Panc1 (cell line): Measurements from ENCODE around the gene DUSP8.

Experiments used
- TF ChIP-seq, protein P1 (sequence below): fragments of 450-650 bp; IDR thresholded peaks from 2 replicates; pipeline ENCODE4 v1.5.1; 2017; ENCODE audit warnings: mild to moderate bottlenecking
- TF ChIP-seq, protein P2 (sequence below), 2 experiments: IDR thresholded peaks; 2 replicates each; pipeline ENCODE4 v1.6.1; 2011 to 2012; ENCODE audit warnings: low read depth in 2 of 2, control low read depth in 1 of 2, low read length in 1 of 2, mild to moderate bottlenecking in 1 of 2, moderate library complexity in 1 of 2; ENCODE audit not compliant: insufficient read depth in 1 of 2

DNA sequence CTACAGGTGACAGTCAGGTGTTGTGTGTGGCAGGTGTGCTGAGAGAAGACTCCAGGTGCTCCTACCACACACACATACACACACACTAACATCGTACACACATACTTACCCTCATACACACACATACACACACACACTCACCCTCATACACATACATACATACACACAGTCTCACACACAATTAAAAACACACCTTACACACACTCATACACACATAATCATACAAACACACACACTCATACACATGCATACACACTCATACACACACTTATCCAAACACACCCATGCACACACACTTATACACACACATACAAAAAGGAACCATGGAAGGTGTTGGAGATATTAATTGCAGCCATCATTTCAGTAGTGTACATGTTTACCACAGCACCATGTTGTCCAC is 31.6 kb upstream of the DUSP8 start:
- TF ChIP-seq, protein P1, sequence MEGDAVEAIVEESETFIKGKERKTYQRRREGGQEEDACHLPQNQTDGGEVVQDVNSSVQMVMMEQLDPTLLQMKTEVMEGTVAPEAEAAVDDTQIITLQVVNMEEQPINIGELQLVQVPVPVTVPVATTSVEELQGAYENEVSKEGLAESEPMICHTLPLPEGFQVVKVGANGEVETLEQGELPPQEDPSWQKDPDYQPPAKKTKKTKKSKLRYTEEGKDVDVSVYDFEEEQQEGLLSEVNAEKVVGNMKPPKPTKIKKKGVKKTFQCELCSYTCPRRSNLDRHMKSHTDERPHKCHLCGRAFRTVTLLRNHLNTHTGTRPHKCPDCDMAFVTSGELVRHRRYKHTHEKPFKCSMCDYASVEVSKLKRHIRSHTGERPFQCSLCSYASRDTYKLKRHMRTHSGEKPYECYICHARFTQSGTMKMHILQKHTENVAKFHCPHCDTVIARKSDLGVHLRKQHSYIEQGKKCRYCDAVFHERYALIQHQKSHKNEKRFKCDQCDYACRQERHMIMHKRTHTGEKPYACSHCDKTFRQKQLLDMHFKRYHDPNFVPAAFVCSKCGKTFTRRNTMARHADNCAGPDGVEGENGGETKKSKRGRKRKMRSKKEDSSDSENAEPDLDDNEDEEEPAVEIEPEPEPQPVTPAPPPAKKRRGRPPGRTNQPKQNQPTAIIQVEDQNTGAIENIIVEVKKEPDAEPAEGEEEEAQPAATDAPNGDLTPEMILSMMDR, result no peak
- TF ChIP-seq, protein P2, sequence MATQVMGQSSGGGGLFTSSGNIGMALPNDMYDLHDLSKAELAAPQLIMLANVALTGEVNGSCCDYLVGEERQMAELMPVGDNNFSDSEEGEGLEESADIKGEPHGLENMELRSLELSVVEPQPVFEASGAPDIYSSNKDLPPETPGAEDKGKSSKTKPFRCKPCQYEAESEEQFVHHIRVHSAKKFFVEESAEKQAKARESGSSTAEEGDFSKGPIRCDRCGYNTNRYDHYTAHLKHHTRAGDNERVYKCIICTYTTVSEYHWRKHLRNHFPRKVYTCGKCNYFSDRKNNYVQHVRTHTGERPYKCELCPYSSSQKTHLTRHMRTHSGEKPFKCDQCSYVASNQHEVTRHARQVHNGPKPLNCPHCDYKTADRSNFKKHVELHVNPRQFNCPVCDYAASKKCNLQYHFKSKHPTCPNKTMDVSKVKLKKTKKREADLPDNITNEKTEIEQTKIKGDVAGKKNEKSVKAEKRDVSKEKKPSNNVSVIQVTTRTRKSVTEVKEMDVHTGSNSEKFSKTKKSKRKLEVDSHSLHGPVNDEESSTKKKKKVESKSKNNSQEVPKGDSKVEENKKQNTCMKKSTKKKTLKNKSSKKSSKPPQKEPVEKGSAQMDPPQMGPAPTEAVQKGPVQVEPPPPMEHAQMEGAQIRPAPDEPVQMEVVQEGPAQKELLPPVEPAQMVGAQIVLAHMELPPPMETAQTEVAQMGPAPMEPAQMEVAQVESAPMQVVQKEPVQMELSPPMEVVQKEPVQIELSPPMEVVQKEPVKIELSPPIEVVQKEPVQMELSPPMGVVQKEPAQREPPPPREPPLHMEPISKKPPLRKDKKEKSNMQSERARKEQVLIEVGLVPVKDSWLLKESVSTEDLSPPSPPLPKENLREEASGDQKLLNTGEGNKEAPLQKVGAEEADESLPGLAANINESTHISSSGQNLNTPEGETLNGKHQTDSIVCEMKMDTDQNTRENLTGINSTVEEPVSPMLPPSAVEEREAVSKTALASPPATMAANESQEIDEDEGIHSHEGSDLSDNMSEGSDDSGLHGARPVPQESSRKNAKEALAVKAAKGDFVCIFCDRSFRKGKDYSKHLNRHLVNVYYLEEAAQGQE (IDR thresholded peaks at IDR 0.05; ENCODE audit: insufficient read depth in 1 of 2, low read depth in 2 of 2, low read length in 1 of 2), result no peak
